GM21360 (cell line): ENCODE data around the gene C9orf72.
A peak's percentile ranks its signal among the peaks of the same experiment; 100 is the strongest.
"Not testable (repeated sequence)": the region's sequence is repeated elsewhere in the genome, so short reads cannot be mapped to it uniquely, and the experiment has no call there.

Experiments
- ATAC-seq: cut with Tn5 transposase; IDR thresholded peaks from one replicate; pipeline ENCODE4 v1.9.1; 2021; ENCODE audit warnings: mild to moderate bottlenecking, moderate library complexity; ENCODE audit not compliant: unreplicated experiment

The C9orf72 gene

DNA sequence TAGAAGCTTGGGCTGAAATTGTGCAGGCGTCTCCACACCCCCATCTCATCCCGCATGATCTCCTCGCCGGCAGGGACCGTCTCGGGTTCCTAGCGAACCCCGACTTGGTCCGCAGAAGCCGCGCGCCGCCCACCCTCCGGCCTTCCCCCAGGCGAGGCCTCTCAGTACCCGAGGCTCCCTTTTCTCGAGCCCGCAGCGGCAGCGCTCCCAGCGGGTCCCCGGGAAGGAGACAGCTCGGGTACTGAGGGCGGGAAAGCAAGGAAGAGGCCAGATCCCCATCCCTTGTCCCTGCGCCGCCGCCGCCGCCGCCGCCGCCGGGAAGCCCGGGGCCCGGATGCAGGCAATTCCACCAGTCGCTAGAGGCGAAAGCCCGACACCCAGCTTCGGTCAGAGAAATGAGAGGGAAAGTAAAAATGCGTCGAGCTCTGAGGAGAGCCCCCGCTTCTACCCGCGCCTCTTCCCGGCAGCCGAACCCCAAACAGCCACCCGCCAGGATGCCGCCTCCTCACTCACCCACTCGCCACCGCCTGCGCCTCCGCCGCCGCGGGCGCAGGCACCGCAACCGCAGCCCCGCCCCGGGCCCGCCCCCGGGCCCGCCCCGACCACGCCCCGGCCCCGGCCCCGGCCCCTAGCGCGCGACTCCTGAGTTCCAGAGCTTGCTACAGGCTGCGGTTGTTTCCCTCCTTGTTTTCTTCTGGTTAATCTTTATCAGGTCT, at the start of gene C9orf72:
Gene C9orf72 (minus strand): TSS at position 564 of the 716 bp plus-strand sequence. CDS start 6,361 bp downstream, outside the sequence.
- peak; percentile 54 for ATAC-seq

- no peak for ATAC-seq
Measured at GRCh38 chr9:27622693-27623340, 49.5 kb upstream of the C9orf72 start.

DNA sequence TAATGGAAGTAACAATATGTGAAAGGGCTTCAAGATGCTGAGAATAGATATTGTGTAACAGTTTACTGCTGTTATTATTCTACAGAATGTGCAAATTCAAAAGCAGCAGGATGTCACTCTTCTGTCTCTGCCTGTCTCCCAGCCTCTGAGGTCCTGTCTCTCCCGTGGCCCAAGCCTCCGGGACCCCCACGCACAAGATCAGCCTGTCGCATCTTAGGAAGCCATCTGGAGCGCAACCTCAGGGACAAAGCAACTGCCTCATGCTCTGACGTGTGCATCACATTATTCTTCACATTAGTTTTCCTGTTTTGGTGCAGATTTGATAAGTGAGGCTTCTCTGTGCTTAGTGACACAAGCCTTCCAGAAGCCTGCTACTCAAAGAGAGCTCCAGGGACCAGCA, 46.5 kb upstream of the C9orf72 start:
- no peak for ATAC-seq

DNA sequence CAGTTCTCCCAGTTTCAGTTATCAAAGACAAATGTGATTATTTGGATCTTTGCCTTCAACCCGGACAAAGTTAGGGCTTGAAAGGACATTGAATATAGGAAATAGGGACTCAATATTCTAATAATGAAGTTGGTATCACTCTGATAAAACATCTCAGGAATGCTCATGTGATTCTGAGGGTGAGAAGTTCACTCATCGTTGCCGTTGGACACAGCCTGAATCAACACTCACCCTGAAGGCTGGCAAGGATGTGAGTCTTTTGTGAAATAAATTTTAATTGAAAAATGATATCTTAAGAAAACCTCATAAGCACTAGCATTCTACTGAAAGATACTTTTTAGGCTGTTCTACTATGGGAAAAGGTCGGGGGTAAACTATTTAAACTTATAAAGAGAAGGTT, 44.8 kb upstream of the C9orf72 start:
- no peak for ATAC-seq

DNA sequence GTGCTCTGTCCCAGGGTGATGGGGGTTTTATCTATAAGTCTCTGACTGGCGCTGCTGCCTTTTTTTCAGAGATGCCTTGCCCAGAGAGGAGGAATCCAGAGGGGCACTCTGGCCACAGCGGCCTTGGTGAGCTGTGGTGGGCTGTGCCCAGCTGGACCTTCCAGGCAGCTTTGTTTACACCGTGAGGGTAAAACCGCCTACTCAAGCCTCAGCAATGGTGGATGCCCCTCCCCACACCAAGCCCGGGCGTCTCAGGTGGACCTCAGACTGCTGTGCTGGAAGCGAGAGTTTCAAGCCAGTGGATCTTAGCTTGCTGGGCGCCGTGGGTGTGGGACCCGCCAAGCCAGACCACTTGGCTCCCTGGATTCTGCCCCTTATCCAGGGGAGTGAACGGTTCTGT, 41.3 kb upstream of the C9orf72 start:
- ATAC-seq: no peak

- not testable (repeated sequence) for ATAC-seq
Measured at GRCh38 chr9:27612036-27612435, 38.8 kb upstream of the C9orf72 start.

- ATAC-seq: no peak
Measured at GRCh38 chr9:27610622-27611021, 37.3 kb upstream of the C9orf72 start.

DNA sequence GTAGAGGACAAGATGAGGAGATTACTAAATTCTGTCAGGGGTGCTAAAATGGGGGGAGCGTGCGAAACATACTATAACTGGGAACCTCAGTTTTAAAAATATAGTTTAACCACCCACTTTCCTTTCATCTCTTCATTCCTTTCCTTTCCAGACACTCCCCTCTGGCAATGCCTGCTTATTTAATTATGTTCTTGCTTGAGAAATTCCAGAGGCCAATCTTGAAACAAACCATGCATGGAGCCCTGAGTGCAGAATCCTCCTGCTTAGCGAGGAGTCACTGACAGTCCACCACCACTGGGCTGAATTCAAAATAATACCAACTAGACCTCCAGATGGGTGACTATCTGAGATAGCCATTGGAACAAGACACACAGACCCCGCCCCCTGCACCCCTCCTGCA, 29.7 kb upstream of the C9orf72 start:
- ATAC-seq: no peak

GRCh38 chr9:27602142-27602861, 29.0 kb upstream of the C9orf72 start:
- no peak for ATAC-seq

- ATAC-seq: no peak
Measured at GRCh38 chr9:27601396-27601795, 28.1 kb upstream of the C9orf72 start.

DNA sequence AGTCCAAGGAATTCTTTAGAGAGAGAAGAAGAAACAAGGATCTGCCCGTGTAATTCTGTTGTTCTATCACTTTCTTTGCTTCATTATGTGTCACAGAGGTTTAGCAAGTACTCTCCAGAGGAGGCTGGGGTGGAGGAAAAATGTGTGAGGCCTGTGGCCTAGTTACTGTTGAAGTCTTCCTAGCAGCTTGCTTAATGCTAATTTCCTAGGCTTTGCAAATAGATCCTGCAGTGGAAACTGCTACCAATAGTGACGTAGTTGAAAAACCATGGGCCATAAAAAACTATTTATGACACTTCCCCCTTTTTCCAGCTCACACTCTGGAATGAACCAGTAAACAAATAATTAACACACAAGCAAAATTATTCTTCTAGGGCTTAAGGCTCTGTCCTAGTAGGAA, 27.0 kb upstream of the C9orf72 start:
- no peak for ATAC-seq

- ATAC-seq: no peak
Measured at GRCh38 chr9:27599870-27600238, 26.6 kb upstream of the C9orf72 start.

DNA sequence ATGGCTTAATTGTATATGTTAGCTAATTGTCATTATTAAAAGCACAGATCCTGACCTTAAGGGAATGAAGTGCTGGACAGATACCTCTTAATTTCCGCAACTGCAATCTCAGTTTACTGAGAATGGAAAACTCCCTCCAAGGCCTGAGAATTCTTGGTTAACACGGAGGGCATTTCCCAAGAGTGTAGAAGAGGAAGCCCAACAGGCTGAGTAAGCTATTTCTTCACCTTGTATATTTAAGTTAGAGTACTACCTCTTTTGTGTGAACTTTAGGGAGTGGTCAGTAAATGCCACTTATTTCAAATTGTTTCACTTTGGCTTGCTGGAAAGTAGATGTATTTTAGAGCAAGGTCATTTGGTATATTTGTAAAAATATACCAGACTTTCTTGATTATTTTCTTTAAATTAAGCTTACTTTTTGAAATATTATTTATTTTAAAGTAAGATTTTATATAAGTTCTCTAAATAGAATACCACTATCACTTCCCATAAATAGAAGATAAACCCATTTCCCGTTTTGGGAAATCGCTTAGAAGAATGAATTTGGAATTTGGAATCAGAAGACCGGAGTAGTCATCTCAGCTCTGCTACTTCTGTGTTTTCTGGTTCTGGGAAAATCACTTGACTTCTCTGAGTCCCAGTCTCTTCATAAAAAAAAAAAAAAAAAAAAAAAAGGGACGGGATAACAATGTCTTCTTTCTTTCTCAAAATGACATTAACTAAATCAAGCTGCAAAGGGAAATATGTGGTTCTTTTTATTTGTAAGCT, 26.0 kb upstream of the C9orf72 start:
- ATAC-seq: no peak

GRCh38 chr9:27595733-27596132, 22.5 kb upstream of the C9orf72 start:
- no peak for ATAC-seq

- ATAC-seq: no peak
Measured at GRCh38 chr9:27591672-27592071, 18.4 kb upstream of the C9orf72 start.

GRCh38 chr9:27591093-27591492, 17.8 kb upstream of the C9orf72 start:
- ATAC-seq: no peak

DNA sequence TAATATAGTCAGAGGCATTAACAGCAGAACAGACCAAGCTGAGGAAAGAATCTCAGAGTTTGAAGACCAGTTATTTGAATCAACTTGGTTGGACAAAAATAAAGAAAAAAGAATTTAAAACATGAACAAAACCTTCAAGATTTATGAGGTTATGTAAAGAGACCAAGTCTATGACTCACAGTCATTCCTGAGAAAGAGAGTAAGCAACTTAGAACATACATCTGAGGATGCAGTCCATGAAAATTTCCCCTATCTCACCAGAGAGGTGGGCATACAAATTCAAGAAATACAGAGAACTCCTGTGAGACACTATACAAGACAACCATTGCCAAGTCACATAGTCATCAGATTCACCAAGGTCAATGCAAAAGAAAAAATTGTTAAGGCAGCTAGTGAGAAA, 17.4 kb upstream of the C9orf72 start:
- no peak for ATAC-seq

- ATAC-seq: no peak
Measured at GRCh38 chr9:27589462-27589861, 16.2 kb upstream of the C9orf72 start.

GRCh38 chr9:27586304-27586703, 13.0 kb upstream of the C9orf72 start:
- peak; percentile 46 for ATAC-seq

- no peak for ATAC-seq
Measured at GRCh38 chr9:27584931-27585330, 11.7 kb upstream of the C9orf72 start.

DNA sequence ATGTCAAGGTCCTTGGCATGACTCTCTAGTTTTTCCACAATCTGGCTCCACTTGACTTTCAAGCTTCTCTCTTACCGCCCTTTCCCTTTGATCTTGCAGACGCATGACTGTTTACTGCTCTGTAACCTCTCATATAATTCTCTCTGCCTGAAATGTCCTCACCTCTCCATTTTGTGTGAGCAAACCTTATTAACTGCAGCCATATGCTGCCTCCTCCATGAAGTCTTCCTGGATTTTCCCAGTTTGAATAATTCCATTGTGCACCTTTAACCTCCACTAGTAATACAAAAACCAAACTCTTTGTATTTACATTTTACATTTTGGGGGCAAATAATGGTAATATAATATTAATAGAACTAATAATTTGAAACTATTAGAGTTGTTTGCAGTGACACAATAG, 9.5 kb upstream of the C9orf72 start:
- no peak for ATAC-seq
